ENCODE data around the gene PRPS1.

GRCh38 chrX:107626916-107627315 is 1.4 kb upstream of the PRPS1 start:
- no peak for TF ChIP-seq CTCF (IDR thresholded peaks at IDR 0.05)
- TF ChIP-seq POLR2AphosphoS5 (IDR thresholded peaks at IDR 0.05) = no peak

Measured in breast epithelium (tissue), 3 donors.